Mesendoderm (in vitro differentiated cells): Measurements from ENCODE around the gene RELL1. TPM values are rescaled to one million over a fixed set of nuclear protein-coding genes. Genes with fewer than 3 reads are reported as not detected.

Experiments
- small RNA-seq: library from polyadenylated mRNA; stranded (forward); fragments of <200 nt; extraction: miRNeasy Mini kit (QIAGEN cat#:217004); gene quantifications from one replicate; pipeline ENCODE3, GENCODE V24; 2013; ENCODE audit not compliant: insufficient read depth

RELL1 gene

Small RNA genes within 50 kb of the gene (small RNA-seq; reads per million reads assigned to genes)
- gene RF00019 = not detected
